CD4-positive, alpha-beta T cell treated with Interleukin-6 for 4 hours (primary cell): ENCODE measurements around the gene RNF212.

Experiments
- DNase-seq: peaks from one replicate; pipeline ENCODE4 v3.0.0-alpha.2; 2020; ENCODE audit warnings: mixed read lengths

The RNF212 gene

GRCh38 chr4:1090465-1091440 is 22.6 kb downstream of the RNF212 start:
- no peak for DNase-seq

GRCh38 chr4:1090036-1090435 is 23.3 kb downstream of the RNF212 start:
- no peak for DNase-seq

DNA sequence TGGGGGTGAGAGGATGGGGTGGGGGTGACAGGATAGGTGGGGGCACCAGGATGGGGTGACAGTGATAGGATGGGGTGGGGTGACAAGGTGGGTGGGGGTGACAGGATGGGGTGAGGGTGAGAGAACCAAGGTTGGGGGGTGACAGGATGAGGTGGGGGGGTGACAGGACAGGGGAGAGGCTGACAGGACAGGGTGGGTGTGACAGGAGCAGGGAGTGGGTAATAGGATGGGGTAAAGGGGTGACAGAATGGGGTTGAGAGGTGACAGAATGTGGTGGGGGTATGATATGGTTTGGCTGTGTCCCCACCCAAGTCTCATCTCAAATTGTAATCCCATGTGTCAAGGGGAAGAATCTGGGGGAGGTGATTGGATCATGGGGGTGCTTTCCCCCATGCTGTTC is 26.0 kb downstream of the RNF212 start:
- no peak for DNase-seq

DNA sequence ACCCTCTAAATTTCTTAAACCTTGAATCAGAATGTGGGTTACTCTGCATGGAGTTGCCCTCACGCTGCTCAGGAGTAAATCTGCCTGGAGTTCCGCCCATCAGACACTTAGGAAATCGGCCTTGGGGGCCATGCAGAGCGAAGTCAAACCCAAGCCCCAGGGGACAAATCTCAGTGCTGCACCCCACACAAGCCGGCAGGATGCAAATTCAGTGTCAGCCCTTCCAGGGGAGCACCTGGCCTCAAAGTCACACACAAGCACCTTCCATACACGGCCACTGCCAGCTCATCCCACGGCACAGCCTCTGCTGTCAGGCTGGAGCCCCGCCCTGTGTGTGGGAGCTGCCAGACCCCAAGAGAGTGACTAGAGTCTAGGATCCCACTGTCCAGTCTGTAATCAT is 27.4 kb downstream of the RNF212 start:
- no peak for DNase-seq

DNA sequence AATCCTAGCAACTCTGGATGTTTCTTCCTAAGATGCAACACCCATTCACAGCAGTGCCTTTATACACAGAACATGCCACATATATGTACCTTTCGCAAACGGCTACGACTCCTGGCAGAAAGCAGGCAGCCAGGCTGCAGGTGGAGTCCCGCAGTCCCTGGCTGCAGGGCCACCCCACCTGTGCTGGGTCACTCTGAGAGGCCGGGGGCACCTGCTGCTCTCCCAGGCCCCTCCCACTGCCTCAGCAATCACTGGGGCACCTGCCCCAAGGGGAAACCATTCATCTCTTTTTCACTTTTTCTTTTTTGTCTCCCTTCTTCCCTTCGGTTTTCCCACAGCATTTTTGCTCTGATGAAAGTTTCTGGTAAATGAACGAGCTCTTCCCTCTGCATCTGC is 28.0 kb downstream of the RNF212 start:
- DNase-seq: no peak

- DNase-seq: no peak
These were observed 28.5 kb downstream of the RNF212 start for GRCh38 chr4:1084796-1085403.

GRCh38 chr4:1084394-1084793 is 29.0 kb downstream of the RNF212 start:
- DNase-seq: no peak

GRCh38 chr4:1082215-1083182 is 30.9 kb downstream of the RNF212 start:
- DNase-seq: no peak

DNA sequence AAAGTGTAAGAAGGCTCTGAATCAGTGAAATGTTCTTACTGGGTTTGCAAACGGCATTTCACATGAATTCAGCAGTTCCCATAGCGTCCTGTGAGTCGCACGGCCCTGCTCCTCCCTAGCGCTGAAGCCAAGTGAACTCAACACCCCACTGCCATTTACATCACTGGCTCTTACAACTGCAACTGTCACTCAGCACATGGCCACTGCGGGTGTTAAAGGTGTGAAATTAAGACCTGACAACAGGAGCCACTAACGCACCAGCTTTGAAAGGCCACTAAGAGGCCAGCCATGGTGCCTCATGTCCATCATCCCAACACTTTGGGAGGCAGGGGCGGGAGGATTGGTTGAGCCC is 31.7 kb downstream of the RNF212 start:
- no peak for DNase-seq

GRCh38 chr4:1080961-1081688 is 32.2 kb downstream of the RNF212 start:
- DNase-seq: no peak

DNA sequence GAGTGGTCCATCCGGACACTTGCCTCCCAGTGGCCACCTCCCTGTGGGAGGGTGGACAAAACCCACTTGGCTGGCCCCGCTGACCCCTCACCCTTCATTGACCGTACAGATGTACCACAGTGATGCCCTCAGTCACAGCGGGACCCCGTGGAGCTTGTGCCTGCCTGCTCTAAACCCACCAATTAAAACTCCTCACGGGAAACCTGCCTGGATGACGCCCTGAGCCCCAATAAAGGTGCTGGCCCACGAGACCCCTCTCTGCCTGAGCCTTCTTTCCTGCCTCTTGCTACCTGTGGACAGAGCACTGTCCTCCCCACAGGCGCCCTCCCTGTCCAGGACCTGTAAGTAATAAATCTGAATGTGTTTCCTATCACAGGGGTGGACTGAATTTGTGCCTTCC is 32.9 kb downstream of the RNF212 start:
- no peak for DNase-seq

DNA sequence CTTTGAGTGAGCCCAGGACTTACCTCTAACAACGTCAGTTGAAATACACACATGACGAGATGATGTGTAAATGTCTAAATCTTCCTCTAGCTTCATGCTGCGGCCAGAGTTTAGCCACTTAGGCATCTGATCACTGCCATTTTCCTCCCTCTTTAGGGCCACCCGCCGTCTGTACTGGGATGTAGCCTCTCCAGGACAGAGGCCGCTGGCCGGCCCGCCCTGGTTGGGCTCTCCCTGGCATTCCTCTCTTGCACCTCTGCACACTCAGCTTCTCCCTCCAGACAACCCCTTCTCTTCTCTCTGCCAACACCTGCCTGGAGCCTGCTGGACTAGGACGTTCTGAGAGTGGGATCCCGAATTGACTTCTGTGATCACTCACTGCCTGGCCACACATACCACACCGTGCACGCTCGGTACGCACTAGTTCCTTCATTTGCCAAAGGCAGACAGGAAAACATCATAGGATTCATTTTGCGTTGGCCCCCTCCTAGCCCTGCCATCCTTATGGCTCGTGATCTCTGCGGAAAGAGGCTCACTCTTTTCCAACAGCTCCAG is 33.6 kb downstream of the RNF212 start:
- no peak for DNase-seq

GRCh38 chr4:1078490-1078889 is 34.9 kb downstream of the RNF212 start:
- DNase-seq: no peak

GRCh38 chr4:1077711-1078477 is 35.5 kb downstream of the RNF212 start:
- DNase-seq: no peak

DNA sequence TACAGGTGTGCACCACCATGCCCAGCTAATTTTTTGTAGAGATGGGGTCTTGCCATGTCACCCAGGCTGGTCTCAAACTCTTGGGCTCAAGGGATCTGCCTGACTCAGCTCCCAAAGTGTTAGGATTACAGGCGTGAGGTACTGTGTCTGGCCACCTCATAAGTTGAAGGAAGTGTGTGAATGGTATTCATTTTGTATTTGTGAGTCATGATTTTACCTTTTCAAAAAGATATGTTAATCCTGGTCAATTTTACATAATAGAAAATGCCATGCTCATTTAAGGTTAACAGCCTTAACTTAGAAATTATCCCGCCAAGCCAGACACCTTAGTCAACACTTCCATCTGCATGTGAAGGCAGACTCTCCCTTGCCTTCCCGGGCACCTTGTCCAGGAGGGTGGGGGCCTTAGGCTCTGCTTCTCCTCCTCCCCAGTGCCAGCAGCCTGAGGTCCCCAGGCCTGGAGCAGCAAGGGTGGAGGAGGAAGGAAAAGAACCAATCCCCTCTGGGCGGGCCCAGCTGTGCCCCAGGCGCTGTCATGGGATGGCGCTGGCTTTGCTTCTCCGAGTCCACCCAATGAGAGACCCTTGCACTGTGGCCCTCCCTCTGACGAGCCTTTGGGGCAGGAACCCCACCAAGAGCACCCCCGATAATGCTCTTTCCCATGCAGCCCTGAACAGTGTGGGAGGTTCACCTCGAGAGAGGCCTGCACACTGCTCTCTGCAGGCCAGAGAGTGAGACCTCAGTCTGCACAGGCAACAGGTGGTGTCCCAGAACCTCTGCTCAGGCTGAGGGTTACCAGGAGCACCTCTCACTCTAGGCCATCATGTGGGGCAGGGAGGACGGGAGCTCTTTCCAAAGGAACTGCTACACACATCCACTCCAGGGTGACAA is 37.3 kb downstream of the RNF212 start:
- DNase-seq: no peak

DNA sequence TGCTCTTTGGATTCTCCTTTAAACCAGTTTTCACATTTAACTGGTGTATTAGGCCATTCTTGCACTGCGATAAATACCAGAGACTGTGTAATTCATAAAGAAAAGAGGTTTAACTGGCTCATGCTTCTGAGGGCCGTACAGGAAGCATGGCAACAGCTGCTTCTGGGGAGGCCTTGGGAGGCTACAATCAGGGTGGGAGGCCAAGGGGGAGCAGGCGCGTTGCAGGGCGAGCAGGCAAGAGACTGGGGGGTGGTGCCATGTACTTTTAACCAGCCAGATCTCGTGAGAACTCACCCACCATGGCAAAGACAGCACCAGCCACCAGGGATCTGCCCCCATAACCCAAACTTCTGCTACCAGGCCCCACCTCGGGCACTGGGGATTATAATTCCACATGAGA is 38.1 kb downstream of the RNF212 start:
- no peak for DNase-seq

DNA sequence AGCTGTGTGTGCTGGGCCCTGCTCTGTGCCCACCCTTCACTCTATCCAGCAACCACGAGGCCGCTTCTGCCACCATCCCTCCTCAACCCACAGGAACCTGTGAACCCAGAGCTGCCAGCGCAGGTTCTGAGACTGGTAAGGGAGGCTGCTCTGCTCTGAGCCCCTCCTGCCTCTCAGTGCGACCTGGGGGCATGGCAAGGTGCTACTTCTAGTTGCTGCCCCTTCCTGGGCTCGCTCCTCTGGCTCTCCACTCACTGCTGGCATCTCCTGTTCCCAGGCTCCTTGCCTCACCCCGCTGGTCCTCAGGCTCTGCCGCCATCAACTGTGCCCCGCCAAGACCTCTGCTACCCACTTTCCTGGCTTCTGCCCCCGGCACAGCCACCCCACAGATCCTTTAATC is 39.3 kb downstream of the RNF212 start:
- no peak for DNase-seq

- DNase-seq: peak; percentile 64
These were observed 40.4 kb downstream of the RNF212 start for GRCh38 chr4:1072830-1073446.

- no peak for DNase-seq
These were observed 44.0 kb downstream of the RNF212 start for GRCh38 chr4:1069394-1069793.

GRCh38 chr4:1065732-1066131 is 47.6 kb downstream of the RNF212 start:
- DNase-seq: no peak
